Measurements from ENCODE around the gene IGFBPL1.

IGFBPL1 gene

DNA sequence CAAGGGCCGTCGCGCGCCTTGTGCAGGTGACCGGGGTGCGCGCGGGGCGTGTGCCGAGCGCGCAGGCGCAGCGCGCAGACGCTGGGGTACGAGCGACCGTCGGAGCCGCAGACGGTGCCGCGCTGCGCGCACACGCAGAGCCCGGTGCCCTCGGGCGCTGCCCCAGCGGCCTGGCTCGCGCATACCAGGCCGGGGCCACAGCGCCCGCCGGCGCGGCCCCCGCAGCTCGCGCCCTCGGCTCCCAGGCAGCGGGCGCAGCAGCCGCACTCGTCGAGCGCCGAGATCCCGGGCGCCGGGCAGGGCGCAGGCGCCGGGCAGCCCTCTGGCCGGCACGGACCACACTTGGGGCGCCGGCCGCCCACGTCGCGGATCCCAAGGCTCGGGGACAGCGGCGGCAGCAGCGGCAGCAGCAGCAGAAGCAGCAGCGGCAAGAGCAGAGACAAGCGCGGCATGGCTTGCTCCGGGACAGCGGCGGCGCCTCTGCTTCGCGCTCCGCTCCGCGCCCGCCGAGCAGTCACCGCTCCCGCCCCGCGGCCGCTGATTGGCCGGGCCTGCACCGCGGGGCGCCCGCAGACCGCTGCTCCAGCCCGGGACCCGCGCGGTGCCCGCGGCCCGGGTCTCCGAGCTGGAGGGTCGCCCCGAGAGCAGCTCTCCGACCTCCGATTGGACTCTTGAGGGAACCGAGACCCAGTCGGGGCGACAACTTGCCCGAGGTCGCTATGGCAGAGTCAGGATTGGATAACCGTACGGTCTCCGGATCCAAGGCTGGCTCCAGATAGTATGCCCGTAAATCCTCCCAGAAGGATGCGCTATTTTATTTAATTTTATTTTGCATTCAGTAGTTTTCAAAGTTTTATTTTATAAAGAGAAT, at the start of gene IGFBPL1:
Gene IGFBPL1 (minus strand): TSS at position 482 of the 871 bp plus-strand sequence. CDS start 30 bp downstream, at position 452.
- TF ChIP-seq CTCF (IDR thresholded peaks at IDR 0.05) = no peak

GRCh38 chr9:38467404-38467803, 43.1 kb upstream of the IGFBPL1 start:
- no peak for TF ChIP-seq CTCF (IDR thresholded peaks at IDR 0.05)

GRCh38 chr9:38453835-38454234, 29.6 kb upstream of the IGFBPL1 start:
- TF ChIP-seq CTCF (IDR thresholded peaks at IDR 0.05) = no peak

GRCh38 chr9:38451162-38451561, 26.9 kb upstream of the IGFBPL1 start:
- TF ChIP-seq CTCF (IDR thresholded peaks at IDR 0.05) = no peak

GRCh38 chr9:38447703-38448102, 23.4 kb upstream of the IGFBPL1 start:
- TF ChIP-seq CTCF (IDR thresholded peaks at IDR 0.05) = no peak

DNA sequence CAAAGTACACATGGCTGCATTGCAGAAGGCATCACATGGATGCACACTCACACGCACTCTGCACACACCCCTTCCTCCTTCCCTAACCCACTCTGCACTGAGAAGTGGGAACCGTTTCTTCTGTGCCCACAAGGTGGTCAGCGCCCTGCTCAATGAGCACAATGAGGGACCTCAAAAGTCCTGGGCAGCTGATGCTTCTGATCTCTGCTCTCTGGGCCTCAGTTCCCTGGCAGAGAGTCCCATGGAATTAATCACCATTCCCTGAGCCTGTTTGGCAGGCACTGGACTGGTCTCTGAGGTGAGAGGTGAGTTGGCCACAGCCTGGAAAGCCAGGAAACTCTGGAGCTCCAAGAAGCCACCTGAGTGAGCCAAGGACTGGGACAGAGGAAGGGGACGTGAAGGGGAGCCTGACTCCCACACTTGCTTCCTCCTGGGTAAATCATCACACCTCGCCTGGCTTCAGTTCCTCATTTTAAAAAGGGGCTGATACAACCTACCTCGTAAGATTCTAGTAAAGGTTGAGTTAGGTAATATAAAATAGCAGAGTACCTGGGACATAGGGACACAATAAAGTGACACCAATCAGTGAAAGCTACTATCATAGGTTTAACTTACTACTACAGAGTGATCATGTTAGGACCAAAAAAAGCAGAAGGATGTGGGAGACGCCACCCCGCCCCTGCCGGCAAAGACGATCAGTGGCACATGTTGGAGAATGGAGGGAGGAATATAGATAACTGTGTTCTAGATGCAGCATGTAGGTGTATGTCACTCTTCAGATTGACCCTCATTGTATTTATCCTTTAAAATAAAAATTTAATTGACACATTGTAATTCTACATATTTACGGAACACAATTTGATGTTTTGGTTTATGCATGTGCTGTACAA, 21.1 kb upstream of the IGFBPL1 start:
- no peak for TF ChIP-seq CTCF (IDR thresholded peaks at IDR 0.05)

DNA sequence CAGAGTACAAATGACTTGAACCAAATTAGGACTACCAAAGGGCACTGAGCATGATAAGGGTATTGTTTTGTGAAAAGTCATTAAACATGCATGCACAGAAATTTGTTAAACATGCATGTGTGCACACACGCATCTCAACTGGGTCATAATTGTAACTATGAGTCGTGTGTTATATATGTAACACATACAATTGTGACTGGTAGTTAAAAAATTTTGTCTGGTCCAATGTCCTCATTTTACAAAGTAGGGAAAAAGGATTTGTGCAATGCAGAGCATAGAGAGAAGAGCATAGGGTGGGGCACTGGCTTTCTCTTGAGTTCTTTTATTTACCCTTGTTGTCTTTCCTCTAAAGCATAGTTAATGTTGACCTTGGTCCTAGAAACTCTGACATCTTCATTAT, 19.3 kb upstream of the IGFBPL1 start:
- no peak for TF ChIP-seq CTCF (IDR thresholded peaks at IDR 0.05)
